ENCODE results near the gene NCK2. TPM values are rescaled to one million over a fixed set of nuclear protein-coding genes. Genes with fewer than 3 reads are reported as not detected.

The NCK2 gene
- total and polyA plus RNA-seq, 7 donors: 26.5 to 111 (median 40.1) TPM

- H3K9me3 ChIP-seq: no peaks in the 10 kb centered on the region
- TF ChIP-seq CTCF (IDR thresholded peaks at IDR 0.05): no peak
- WGBS, 3 donors: 51 to 67% (median 52%) methylated on average over 9 of the region's 9 CpGs
- ATAC-seq (no peak), DNase-seq (no peak)
- H3K4me3 ChIP-seq: no peak overlapping the region
- H3K4me1 ChIP-seq: peaks cover 35% of the 10 kb centered on the region
- intact Hi-C loops (cut with DNase I): no loop called here
- H3K27ac ChIP-seq: no peak overlapping the region
- no peaks in the 10 kb centered on the region for H3K36me3 ChIP-seq (ENCODE audit: insufficient read depth in 1 of 2, low read depth in 1 of 2)
- H3K27me3 ChIP-seq (ENCODE audit: insufficient read depth in 3 of 3, low read length in 2 of 3): no peaks in the 10 kb centered on the region
Measured at GRCh38 chr2:105764059-105764458, 19.3 kb downstream of the NCK2 start.

GRCh38 chr2:105765415-105766299 is 20.9 kb downstream of the NCK2 start:
- H3K27ac ChIP-seq: no peak overlapping the region
- H3K36me3 ChIP-seq (ENCODE audit: insufficient read depth in 1 of 2, low read depth in 1 of 2): no peaks in the 10 kb centered on the region
- no peaks in the 10 kb centered on the region for H3K9me3 ChIP-seq
- no peak overlapping the region for H3K4me3 ChIP-seq
- WGBS, 3 donors: 85 to 92% (median 88%) methylated on average over 10 of the region's 10 CpGs
- intact Hi-C loops (cut with DNase I): no loop called here
- ATAC-seq (no peak), DNase-seq (no peak)
- H3K27me3 ChIP-seq (ENCODE audit: insufficient read depth in 3 of 3, low read length in 2 of 3): no peaks in the 10 kb centered on the region
- no peak for TF ChIP-seq CTCF (IDR thresholded peaks at IDR 0.05)
- H3K4me1 ChIP-seq: peaks cover 37% of the 10 kb centered on the region

- Histone ChIP-seq H3K27ac (no peak overlapping the region), H3K4me1 (peaks cover 38% of the 10 kb centered on the region), H3K27me3 (ENCODE audit: insufficient read depth in 3 of 3, low read length in 2 of 3) (no peaks in the 10 kb centered on the region), H3K36me3 (ENCODE audit: insufficient read depth in 1 of 2, low read depth in 1 of 2) (no peaks in the 10 kb centered on the region), H3K9me3 (no peaks in the 10 kb centered on the region), H3K4me3 (no peak overlapping the region)
- intact Hi-C loops (cut with DNase I): no loop called here
- no peak for TF ChIP-seq CTCF (IDR thresholded peaks at IDR 0.05)
- 88 to 95% (median 95%) methylated on average over 7 of the region's 7 CpGs for WGBS, 3 donors
- DNase-seq: no peak
- ATAC-seq: no peak
Measured at GRCh38 chr2:105766300-105766866, 21.7 kb downstream of the NCK2 start.

- Histone ChIP-seq H3K4me3 (no peak overlapping the region), H3K36me3 (ENCODE audit: insufficient read depth in 1 of 2, low read depth in 1 of 2) (no peaks in the 10 kb centered on the region), H3K27me3 (ENCODE audit: insufficient read depth in 3 of 3, low read length in 2 of 3) (no peaks in the 10 kb centered on the region), H3K4me1 (peaks cover 39% of the 10 kb centered on the region), H3K27ac (no peak overlapping the region), H3K9me3 (no peaks in the 10 kb centered on the region)
- no peak for TF ChIP-seq CTCF (IDR thresholded peaks at IDR 0.05)
- WGBS, 3 donors: 97 to 99% (median 97%) methylated on average over 6 of the region's 6 CpGs
- ATAC-seq (no peak), DNase-seq (no peak)
- intact Hi-C loops (cut with DNase I): no loop called here
Measured at GRCh38 chr2:105768176-105768575, 23.5 kb downstream of the NCK2 start.

Measured in psoas muscle (tissue), 8 donors.